Measurements from ENCODE around the gene HNRNPA0.

The HNRNPA0 gene

DNA sequence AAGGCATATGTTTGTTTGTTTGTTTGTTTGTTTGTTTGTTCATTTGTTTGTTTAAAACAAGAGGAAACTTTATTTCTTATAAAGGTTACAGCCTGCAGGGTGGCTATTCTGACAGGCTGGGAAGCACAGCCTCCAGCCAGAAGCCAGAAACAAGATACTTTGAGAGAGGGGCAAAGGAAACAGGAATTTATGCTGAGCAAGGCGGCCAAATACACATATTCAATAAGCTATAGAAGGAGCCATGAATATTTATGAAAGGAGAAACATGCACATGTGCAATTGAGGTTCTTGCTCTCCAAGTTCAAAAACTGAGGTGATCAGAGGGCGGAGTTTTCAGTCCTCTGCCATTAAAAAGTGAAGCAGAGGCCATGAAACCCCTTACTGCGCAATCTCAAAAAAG lies 37.8 kb downstream of the HNRNPA0 start:
- DNase-seq: no peak

DNA sequence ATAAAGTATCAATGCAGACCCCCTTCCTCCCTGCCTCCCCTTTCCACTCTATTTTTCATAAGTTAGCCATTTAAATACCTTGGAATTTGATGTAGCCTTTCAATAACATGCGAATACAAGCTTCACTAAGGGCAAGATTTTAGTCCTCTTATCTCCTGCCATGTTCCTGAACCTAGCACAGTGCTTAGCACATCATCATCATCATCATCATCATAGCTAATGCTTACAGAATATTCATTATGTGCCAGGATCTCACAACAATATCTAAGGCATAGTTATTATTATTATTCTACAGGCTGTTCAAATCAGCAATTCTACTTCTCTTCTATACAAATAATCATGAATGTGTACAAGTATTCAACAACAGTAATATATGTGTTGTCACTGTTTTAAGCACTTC lies 38.7 kb downstream of the HNRNPA0 start:
- no peak for DNase-seq

DNA sequence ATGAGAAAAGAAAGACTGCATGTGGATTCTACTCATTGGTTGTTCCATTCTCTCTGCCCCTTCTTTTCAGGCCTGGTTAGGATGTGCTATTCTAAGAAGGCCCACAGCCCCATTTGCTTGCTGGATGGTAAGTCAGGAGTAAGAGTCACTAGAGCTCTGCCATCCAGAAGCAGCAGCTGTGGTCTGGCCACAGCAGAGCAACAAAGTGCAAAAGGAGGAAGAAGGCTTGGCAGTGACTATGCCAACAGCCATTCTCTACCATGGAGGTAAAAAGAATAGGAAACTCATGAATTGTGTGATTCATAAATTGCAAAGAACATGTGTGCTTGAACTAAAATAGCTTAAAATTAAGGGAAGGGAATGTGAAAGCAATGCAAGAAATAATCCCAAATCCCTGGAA lies 39.2 kb downstream of the HNRNPA0 start:
- no peak for DNase-seq

DNA sequence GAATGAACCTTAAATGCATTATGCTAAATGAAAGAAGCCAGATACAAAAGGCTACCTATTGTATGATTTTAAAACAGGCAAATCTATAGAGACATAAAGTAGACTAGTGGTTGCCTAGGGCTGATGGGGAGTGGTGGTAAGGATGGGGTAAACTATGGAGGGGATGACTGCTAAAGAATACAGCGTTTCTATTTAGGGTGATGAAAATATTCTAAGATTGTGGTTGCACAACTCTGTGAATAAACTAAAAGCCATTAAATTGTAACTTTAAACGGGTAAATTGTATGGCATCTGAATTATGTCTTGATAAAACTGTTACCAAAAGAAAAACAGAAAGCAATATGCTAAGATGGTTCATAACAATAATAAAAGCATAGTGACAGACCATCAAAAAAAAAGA lies 39.7 kb downstream of the HNRNPA0 start:
- DNase-seq: no peak

DNA sequence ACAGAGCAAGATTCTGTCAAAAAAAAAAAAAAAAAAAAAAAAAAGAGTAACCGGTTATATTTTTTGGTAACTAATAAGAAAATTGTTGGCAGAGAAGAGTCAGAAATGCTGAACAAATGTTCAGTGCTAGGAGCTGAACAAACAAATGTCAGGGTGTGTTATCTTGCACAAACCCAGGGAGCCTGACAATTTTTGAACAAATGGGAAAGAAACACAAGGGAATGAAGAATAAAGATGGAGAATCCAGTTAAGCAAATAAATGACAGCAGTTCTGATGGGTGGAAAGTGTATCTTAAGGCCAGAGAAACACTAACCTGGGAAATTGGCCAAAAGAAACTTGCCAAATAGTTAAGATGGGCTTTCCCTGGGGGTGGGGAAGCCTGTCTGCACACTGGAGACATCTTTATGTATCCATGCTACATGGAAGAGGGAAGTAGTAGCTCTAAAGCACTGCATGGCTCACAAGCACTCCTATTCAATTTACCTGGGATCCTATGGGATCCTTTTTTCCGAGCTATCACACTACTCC lies 42.0 kb downstream of the HNRNPA0 start:
- DNase-seq: no peak

DNA sequence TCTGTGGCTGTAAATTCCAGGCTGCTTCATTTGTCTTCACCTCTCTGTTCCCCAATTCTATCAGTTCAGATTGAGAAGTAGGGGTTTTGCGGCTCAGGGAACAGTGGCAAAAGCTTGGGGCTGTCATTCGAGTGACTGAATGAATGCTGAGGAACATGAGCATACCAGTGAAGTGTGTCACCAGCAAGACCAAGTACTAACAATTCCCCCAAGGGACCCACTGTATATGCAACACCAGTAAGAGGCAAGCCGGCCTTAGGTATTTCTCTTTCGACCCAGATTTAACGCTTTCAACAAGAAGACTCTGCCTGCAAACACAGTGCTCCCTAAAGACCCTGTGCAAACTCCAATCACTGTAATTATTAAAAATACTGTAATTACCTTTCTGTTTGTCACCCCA lies 44.1 kb downstream of the HNRNPA0 start:
- no peak for DNase-seq

DNA sequence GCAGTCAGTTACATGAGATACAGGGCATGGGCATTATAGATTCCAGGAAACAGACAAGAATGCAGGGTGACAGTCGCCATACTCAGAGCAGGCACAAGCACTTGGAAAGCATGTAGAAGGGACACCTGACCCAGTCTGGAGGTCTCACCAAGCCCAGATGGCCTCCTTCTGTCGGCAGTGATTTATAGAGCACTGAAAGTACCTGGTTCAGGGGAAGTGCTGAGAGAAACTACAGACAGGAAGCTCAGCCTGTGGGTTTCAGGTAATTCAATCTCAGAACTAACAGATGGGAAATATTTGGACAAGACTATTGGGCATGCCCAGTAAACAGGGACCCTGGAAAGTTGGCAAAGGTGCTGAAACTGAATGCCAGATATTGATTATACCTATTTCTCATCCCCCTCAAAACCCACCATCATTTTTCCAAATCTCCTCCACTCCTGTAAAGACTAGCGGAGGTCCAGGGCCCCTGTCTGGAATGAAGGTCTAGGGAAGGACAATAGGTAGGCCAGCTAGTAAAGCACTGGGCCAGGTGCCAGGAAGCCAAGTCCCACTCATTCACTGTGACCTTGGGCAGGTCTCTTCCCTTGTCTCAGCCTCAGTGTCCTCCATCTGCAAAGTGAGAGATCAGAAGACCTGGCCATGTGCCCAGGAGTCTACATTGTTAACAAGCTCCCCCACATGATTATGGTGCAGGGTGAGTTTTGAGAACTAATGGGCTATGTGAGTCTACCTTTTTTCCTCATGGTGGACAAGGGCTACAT lies 45.2 kb downstream of the HNRNPA0 start:
- no peak for DNase-seq

DNA sequence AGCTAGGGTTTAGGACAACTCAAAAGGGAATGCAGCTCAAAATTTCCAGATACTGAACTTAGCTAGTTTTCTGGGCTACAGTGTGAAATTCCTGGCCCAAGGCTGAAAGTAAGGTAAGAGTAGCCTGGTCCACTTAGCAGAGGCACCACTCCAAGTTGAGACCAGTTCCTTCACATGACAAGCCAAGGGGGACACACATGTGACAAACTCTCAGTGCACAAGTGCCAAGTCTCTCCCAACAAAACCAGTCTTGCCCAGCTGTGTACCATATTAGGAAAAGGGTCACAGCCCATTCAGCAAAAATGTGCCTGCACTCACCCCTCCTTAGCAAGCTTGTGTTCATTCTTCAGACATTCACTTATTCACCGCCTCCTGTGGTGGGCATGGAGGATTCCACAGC lies 46.1 kb downstream of the HNRNPA0 start:
- DNase-seq: no peak

DNA sequence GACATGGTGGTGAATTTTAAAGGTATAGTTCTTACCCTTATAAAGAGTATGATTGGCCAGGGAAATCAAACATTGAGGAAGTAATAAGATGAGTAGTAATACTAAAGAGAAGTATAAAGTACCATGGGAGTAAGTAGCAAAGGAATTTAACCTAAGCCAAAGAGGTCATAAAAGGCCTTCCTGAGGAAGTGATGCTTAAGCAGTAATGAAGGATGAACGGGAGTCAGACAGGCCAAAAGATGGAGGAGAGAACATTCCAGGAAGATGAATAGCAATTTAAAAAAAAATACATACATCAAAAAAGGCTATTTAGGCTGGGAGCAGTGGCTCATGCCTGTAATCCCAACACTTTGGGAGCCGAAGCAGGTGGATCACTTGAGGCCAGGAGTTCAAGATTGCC lies 47.3 kb downstream of the HNRNPA0 start:
- no peak for DNase-seq

DNA sequence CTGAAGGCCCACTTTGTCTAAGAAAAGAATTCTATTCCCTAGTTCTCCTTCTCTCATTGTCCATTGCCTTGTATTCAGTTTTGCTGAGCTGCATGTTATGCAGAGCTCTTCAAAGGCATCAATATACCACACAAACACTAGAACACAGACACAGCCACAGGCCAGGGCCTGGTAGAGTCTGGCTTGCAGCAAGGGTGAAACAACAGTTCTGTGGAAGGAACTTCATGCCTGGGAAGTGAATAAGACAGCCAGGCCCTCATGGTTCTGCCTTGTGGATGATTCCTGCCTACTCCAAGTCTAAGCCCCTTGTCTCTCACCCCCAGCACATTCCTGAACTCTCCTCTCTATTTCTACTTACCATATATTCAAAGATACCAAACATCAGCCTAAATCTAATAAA lies 49.1 kb downstream of the HNRNPA0 start:
- no peak for DNase-seq

DNA sequence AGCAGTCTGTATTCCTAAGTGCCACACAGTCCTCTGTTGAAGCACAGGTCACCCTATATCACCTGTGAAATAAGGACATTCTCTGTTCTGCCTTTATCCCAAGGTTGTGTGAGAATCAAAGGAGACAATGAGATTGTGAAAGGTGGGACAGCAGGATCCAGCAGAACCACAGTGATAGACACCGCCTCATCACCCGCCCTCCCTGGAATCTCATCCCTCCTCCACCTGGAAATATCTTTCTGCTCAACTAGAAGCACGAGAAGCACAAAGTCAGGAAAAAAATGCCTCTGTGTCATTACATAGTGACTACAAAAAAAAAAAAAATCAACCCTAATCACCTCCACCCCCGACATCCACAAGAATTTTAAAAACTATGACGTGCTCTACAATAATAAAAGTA lies 50.6 kb downstream of the HNRNPA0 start:
- DNase-seq: no peak

DNA sequence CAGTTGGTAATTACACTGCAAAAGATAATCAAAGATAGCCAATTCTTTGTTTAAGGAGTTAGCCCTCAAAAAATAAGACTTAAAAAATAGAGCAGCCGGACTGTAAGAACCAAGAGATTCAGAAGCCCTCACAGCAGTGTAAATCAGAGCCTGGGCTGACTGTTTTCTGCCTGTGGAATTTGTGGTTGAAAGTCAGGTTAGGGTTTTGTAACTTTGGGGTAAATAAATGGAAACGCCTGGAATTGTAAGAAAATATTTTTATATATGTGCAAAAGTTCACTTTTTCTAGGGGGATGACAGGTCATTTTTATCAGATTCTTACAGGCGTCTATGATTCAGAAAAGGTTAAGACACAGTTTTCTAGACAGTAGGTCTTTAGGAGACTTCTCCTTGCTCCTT lies 53.9 kb downstream of the HNRNPA0 start:
- DNase-seq: no peak

DNA sequence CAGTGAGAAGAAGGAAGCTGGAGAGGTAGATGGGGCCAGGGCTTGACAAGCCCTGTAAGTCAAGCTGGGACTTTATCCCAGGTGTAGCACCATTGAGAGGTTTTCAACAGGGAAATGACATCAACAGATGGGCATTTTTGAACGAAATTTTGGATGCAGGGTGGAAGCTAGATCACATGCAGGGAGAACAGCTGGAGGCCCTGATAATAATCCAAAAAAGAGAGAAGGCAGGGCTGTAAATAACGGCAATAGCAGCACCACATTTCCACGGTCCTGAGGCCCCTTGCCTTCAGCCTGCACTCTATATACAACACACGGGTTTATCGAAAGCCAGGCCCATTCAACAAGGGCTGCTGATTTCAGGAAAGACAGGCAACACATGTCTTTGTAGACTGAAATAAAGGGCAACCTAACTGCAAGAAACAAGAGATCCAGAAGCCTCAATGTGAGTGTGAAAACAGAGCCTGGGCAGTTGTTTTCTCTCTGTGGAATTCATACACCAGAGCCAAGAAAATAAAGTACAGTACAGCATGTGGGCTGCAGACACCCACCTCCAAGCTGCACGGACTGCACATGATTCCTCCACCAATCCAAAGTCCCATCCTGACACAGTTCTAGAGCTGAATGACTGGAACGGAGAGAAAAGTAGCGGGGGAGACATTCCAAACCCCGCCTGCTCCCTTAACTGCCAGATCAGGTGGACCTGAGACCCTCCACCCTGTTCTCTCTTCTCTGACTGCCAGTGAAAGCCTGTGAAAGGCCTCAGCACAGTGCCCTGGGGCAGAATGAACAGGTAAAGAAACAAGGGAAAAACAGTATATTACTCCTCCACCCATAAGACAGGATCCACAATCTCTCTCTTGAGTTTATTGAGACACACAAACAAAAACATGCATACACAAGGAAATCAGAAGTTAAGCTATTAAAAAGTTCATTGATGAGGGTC lies 54.6 kb downstream of the HNRNPA0 start:
- DNase-seq: no peak

DNA sequence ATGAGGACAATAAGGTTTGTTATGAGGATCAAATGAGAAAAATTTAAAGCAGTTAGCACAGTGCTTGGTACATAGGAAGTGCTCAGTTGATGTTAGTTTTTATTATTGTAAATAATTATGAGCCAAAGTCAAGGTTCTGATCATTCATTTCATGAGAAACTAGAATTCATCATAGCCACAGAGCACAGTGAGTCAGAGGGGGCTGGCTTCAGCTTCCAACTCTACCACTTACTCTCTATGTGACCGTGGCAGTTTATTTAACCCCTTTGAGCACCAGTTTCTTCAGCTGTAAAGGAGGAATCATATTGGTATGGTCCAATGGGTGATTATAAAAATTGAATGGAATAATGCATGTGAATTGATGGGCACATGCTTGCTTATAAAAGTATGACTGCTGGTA lies 57.7 kb downstream of the HNRNPA0 start:
- no peak for DNase-seq

DNA sequence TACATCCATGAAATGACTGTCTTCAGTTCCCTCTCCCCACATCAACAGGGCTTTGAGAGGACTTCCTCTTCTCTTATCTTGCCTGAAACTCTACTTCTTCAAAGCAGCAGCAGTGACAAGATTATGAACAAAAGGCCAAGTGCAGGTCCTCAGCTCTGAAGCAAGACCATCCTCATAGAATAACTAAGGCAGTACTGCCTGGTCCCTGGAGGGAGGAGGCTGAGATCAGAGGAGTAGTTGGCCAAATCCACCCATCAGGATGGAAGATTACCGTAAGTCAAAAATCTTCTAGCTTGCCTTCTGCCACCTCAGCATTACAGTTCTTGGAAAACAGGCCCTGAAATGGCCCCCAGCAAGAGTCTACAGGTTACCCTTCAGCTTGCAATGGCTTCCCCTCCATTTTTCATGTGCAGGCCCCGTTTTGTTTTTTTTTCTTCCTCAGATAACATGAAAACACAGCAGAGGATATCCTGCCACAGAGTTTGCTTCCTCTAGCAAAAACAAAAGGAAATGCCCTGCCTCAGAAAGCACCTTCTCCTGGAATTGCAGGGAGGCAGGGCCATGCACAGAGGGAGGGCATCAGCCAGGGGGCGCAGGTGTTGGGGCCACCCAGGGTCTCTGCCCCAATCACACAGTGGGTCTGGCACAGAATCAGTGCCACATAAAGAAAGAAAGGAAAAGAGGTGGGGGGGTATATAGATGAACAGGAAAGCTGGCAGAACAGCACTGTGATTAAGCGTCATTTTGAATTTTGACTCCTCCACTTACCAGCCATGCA lies 58.3 kb downstream of the HNRNPA0 start:
- DNase-seq: no peak
